Activated CD8-positive, alpha-beta T cell treated with anti-CD3 and anti-CD28 coated beads for 36 hours (primary cell): ENCODE data around the gene ANKDD1A. TPM values are rescaled to one million over a fixed set of nuclear protein-coding genes. Genes with fewer than 3 reads are reported as not detected.

ENCODE experiments used
- ATAC-seq: fragments of 200-7000 bp; cut with Tn5 transposase; one replicate; pipeline ENCODE4 v1.10.0; 2021; ENCODE audit warnings: mild to moderate bottlenecking, moderate library complexity
- CTCF ChIA-PET: fragments of 350-600 bp; sonication (Branson Sonifier 250); formaldehyde crosslinking; loops from one replicate; lab custom pipeline; 2021; ENCODE audit warnings: antibody characterized with exemption; lab: Charles Lee
- POLR2A ChIA-PET: fragments of 350-600 bp; sonication (Branson Sonifier 250); formaldehyde crosslinking; loops from one replicate; lab custom pipeline; 2021; ENCODE audit warnings: antibody characterized with exemption; lab: Charles Lee
- DNase-seq: peaks from one replicate; pipeline ENCODE4 v3.0.0-alpha.2; 2020
- H3K27ac Mint-ChIP-seq: one replicate; pipeline ENCODE4 v1.8.0; 2021; ENCODE audit warnings: mild to moderate bottlenecking, mixed read lengths
- H3K27me3 Mint-ChIP-seq: one replicate; pipeline ENCODE4 v1.8.0; 2021; ENCODE audit warnings: mixed read lengths
- H3K36me3 Mint-ChIP-seq: one replicate; pipeline ENCODE4 v1.8.0; 2021; ENCODE audit warnings: low read depth, mixed read lengths
- H3K4me1 Mint-ChIP-seq: one replicate; pipeline ENCODE4 v1.8.0; 2021; ENCODE audit warnings: low read depth, mixed read lengths
- H3K4me3 Mint-ChIP-seq: one replicate; pipeline ENCODE4 v1.8.0; 2021; ENCODE audit warnings: mild to moderate bottlenecking, moderate library complexity, mixed read lengths
- H3K9me3 Mint-ChIP-seq: one replicate; pipeline ENCODE4 v1.8.0; 2021; ENCODE audit warnings: mixed read lengths
- intact Hi-C: fragments of 100-400 bp; cut with micrococcal nuclease; formaldehyde crosslinking; loops from one replicate; pipeline ENCODE4 v1.10.0; 2022
- total RNA-seq, 2 experiments: library from RNA; stranded (reverse); gene quantifications; one replicate each; pipeline ENCODE4 v1.2.3, GENCODE V29; 2021
- TF ChIP-seq, protein P1 (sequence below): fragments of 200-600 bp; IDR thresholded peaks from one replicate; pipeline ENCODE4 v1.8.0; 2022; ENCODE audit warnings: antibody characterized with exemption, mild to moderate bottlenecking

Gene ANKDD1A
- 1 to 10 TPM; 3.4 to 4.3 TPM for total RNA-seq

DNA sequence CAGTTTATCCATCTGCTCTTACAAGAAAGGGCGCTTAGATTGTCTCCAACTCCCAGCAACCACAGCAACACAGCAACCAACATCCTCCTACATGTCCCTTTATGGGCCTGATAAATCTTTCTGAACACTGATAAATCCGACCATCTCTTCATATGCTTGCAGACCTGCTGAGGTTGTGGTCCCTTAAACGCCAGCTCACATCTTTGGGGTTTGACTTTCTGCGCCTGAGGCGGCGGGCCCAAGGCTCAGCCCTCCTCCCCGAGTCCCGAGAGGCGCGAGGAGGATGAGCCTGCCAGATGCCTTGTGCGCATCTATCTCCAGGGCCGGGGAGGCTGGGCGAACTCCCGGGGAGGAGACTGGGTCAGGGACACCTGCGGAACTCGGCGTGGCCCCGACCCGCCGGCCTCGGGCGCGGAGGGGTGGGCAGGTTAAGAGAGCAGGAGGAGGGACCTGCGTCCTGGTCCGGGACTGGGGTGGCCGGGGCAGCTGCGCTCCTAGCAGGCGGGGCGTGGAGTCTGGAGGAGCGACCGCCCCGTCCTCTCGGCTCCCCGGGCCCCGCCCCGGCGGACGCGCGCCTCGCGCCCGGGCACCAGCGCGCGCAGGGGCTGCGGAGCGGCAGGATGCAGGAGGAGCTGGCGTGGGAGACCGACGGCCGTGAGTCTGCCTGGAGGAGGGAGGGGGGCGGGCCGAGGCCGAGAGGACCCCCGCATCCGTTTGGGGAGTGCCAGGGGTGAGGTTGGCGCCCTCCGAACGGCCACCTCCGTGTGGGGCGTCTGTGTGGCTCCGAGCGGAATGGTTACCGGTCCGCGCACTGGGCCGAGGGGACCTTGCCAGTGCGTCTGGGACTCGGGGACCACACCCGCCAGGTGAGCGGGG is at the start of gene ANKDD1A:
ANKDD1A (plus strand) TSS at position 592 of the 876 bp plus-strand sequence; CDS start at position 621, 29 bp downstream.
- TF ChIP-seq, protein P1, sequence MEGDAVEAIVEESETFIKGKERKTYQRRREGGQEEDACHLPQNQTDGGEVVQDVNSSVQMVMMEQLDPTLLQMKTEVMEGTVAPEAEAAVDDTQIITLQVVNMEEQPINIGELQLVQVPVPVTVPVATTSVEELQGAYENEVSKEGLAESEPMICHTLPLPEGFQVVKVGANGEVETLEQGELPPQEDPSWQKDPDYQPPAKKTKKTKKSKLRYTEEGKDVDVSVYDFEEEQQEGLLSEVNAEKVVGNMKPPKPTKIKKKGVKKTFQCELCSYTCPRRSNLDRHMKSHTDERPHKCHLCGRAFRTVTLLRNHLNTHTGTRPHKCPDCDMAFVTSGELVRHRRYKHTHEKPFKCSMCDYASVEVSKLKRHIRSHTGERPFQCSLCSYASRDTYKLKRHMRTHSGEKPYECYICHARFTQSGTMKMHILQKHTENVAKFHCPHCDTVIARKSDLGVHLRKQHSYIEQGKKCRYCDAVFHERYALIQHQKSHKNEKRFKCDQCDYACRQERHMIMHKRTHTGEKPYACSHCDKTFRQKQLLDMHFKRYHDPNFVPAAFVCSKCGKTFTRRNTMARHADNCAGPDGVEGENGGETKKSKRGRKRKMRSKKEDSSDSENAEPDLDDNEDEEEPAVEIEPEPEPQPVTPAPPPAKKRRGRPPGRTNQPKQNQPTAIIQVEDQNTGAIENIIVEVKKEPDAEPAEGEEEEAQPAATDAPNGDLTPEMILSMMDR: no peak
- peaks cover 4% of the 10 kb centered on the region for H3K4me1 Mint-ChIP-seq
- peak; percentile 57 for DNase-seq
- H3K4me3 Mint-ChIP-seq: peak within 1 kb of the TSS; percentile 65
- ChIA-PET CTCF (interaction anchor here (1.1 to 1.8 kb wide), 6 partner anchors 18 to 226 kb away, joined by 3 to 5 read pairs (median 4); no protein-coding TSS in a partner anchor), POLR2A (interaction anchor here (1.1 kb wide), 1 partner anchor 17 kb away, joined by 4 read pairs; no protein-coding TSS in a partner anchor)
- H3K9me3 Mint-ChIP-seq: no peaks in the 10 kb centered on the region
- ATAC-seq: peak; percentile 96
- peaks cover 12% of the 10 kb centered on the region for H3K27me3 Mint-ChIP-seq
- H3K27ac Mint-ChIP-seq: no peak within 1 kb of the TSS
- intact Hi-C loops: no loop called here
- no peaks in the 10 kb centered on the region for H3K36me3 Mint-ChIP-seq

DNA sequence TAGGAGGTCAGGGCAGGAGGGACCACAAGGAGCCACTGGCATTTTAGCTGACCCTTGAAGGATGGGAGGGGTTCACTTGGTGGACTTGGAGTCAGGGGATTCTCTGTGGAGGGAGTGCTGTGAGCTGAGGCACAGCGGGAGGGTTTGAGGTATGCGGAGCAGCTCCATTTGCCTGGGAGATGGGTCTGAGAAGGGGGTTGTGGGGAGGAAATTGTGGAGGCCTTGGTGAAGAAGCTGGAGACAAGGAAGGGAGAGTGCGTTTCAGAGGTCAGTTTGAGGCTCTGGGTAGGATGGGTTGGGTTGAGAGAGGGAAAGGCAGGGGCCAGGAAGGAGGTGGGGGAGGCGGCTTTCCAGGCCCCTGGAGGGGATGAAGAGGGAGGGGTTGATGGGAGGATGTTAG is 49.7 kb upstream of the ANKDD1A start:
- POLR2A ChIA-PET: interaction anchor here (1.5 kb wide), 1 partner anchor 9 kb away, joined by 3 read pairs; no protein-coding TSS in a partner anchor
- no peak overlapping the region for H3K4me3 Mint-ChIP-seq
- no peaks in the 10 kb centered on the region for H3K9me3 Mint-ChIP-seq
- intact Hi-C loops: no loop called here
- H3K4me1 Mint-ChIP-seq: peaks cover 18% of the 10 kb centered on the region
- TF ChIP-seq, protein P1: no peak
- DNase-seq: no peak
- H3K36me3 Mint-ChIP-seq: peaks cover 2% of the 10 kb centered on the region
- H3K27me3 Mint-ChIP-seq: no peaks in the 10 kb centered on the region
- CTCF ChIA-PET: interaction anchor here (3.3 kb wide), 1 partner anchor 52 kb away, joined by 10 read pairs; no protein-coding TSS in a partner anchor
- H3K27ac Mint-ChIP-seq: no peak overlapping the region
- ATAC-seq: no peak

DNA sequence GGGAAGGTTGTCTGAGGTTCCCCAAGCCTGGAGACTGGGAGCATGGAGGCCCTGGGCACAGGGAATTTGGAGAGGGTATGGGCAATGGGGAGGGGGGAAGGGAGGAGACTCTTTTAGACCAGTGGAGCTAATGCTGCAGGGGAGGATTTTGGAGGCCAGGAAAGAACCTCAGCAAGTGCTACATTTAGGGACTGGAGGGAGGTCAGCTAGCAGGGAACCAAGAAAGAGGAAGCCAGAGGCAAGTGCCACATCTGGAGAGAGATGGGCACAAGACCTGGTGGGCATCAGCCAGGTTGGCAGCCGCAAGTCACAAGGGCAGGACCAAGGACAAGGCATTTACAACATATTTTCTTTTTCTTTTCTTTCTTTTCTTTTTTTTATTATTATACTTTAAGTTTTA is 49.3 kb upstream of the ANKDD1A start:
- no peak overlapping the region for H3K4me3 Mint-ChIP-seq
- H3K36me3 Mint-ChIP-seq: peaks cover 2% of the 10 kb centered on the region
- ChIA-PET POLR2A (interaction anchor here (1.5 kb wide), 1 partner anchor 10 kb away, joined by 3 read pairs; no protein-coding TSS in a partner anchor), CTCF (interaction anchor here (3.3 kb wide), 1 partner anchor 52 kb away, joined by 10 read pairs; no protein-coding TSS in a partner anchor)
- H3K4me1 Mint-ChIP-seq: peaks cover 13% of the 10 kb centered on the region
- intact Hi-C loops: no loop called here
- H3K9me3 Mint-ChIP-seq: no peaks in the 10 kb centered on the region
- ATAC-seq (no peak), DNase-seq (no peak)
- TF ChIP-seq, protein P1: no peak
- H3K27ac Mint-ChIP-seq: no peak overlapping the region
- no peaks in the 10 kb centered on the region for H3K27me3 Mint-ChIP-seq

DNA sequence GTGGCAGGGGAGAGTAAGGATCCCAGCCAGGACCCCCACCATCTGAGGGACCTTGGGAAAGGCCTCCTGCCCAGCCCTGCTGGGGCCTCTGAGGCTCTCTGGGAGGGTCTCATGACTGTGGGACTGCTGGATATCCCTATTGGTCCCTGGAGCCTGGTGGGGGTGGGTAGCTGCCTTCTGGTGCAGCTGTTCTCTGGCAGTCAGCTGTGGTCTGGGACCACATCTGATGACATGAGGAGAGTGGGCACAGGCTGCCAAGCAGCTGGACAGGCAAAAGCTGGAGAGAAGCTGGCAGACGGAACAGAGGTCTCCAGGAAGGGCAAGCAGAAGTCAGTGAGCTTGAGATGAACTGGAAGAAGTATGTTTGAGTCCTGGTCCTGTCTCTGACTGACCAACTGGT is 47.6 kb upstream of the ANKDD1A start:
- peak overlapping the region; percentile 22 for H3K27ac Mint-ChIP-seq
- POLR2A ChIA-PET: interaction anchor here (0.7 kb wide), 1 partner anchor 360 kb away, joined by 4 read pairs; no protein-coding TSS in a partner anchor
- peaks cover 2% of the 10 kb centered on the region for H3K36me3 Mint-ChIP-seq
- no peak for ATAC-seq
- no peaks in the 10 kb centered on the region for H3K27me3 Mint-ChIP-seq
- no peak overlapping the region for H3K4me3 Mint-ChIP-seq
- intact Hi-C loops: no loop called here
- H3K4me1 Mint-ChIP-seq: peaks cover 3% of the 10 kb centered on the region
- CTCF ChIA-PET: interaction anchor here (1.3 to 3.3 kb wide), 2 partner anchors 18 to 54 kb away, joined by 4 to 10 read pairs; no protein-coding TSS in a partner anchor
- H3K9me3 Mint-ChIP-seq: no peaks in the 10 kb centered on the region
- DNase-seq: no peak
- TF ChIP-seq, protein P1: no peak
